ENCODE results near the gene MICAL2. TPM values are rescaled to one million over a fixed set of nuclear protein-coding genes. Genes with fewer than 3 reads are reported as not detected.
A peak's percentile ranks its signal among the peaks of the same experiment; 100 is the strongest.

Gene MICAL2
- total RNA-seq, 1 experiment from 2014 or later = 37.4 TPM

DNA sequence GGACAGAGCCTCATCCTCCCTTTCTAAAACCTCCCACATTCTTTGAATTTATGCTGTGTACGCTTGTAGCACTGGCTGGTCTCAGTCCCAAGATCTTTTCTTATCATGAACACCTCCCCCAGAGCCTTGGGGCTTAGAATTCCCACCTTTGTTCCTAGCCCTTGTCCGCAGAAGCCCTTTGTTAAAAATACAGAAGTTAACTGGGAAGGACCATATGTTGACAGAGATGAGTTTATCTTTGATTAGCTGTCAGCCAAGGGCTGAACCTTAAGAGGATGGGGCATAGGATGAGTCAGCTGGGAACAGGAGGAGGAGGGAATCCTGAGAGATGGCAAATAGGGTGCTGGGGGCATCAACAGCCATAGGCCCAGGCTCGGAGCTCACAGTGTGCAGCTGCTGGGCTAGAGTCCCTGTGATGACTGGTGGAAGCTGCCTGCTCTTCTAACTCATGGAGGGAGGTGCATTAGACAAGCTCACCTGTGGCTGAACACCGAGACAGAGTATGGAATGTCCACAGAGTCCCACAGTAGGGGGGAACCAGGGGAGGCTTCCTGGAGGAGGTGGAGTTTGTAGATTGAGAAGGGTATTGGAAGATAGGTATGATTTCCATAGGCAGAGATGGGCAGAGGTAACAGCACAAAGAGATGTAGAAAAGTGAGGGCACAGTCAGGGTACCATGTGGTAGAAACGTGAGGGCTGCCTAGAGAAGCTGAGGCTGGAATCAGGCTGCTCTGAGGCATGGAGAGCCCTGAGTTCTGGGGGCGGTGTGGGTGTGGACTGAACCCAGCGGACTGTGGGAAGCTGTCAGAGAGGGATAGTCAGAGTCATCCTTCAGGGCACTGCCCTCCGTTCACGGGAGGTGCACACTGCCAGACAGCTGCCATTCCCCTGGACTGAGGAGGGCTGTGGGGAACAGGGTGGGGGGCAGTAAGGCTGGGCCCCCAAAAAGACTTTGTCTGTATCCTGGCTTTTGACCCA is 9.9 kb downstream of the MICAL2 start:
- intact Hi-C loops (cut with micrococcal nuclease) = no loop called here
- H3K9me2 ChIP-seq (ENCODE audit: insufficient read depth) = no peaks in the 10 kb centered on the region
- ChIA-PET POLR2A (interaction anchor here (1.3 to 1.5 kb wide), 2 partner anchors 11 kb away, joined by 3 read pairs; partner anchors contain the start of gene MICAL2), CTCF (interaction anchor here (1.0 kb wide), 1 partner anchor 33 kb away, joined by 3 read pairs; no protein-coding TSS in a partner anchor), RAD21 (ENCODE audit: low non-redundant PET in 1 of 2, low total read pairs in 2 of 2, uncharacterized antibody in 2 of 2, unreplicated experiment in 2 of 2) (no interaction called here)
- H3K36me3 ChIP-seq (ENCODE audit: control insufficient read depth in 1 of 2, insufficient read depth in 2 of 2, low read length in 2 of 2) = no peaks in the 10 kb centered on the region
- H3K27me3 ChIP-seq (ENCODE audit: insufficient read depth, low read length) = no peaks in the 10 kb centered on the region
- TF ChIP-seq JUND (IDR thresholded peaks at IDR 0.05) (no peak), POLR2AphosphoS5 (IDR thresholded peaks at IDR 0.05; ENCODE audit: low read depth, low read length) (no peak), EZH2 (IDR thresholded peaks at IDR 0.05) (no peak), EZH2phosphoT487 (IDR thresholded peaks at IDR 0.05; ENCODE audit: borderline replicate concordance) (no peak), ZNF274 (IDR thresholded peaks at IDR 0.05; ENCODE audit: low read depth, low read length) (no peak), SP1 (IDR thresholded peaks at IDR 0.05; ENCODE audit: low read depth) (no peak), SRF (IDR thresholded peaks at IDR 0.05; ENCODE audit: low read depth) (no peak), SIN3A (IDR thresholded peaks at IDR 0.05; ENCODE audit: low read depth) (no peak)
- TF ChIP-seq, protein P1, sequence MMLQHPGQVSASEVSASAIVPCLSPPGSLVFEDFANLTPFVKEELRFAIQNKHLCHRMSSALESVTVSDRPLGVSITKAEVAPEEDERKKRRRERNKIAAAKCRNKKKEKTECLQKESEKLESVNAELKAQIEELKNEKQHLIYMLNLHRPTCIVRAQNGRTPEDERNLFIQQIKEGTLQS (IDR thresholded peaks at IDR 0.05) = no peak
- TF ChIP-seq, protein P2, sequence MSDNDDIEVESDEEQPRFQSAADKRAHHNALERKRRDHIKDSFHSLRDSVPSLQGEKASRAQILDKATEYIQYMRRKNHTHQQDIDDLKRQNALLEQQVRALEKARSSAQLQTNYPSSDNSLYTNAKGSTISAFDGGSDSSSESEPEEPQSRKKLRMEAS (IDR thresholded peaks at IDR 0.05) = no peak
- H2AFZ ChIP-seq (ENCODE audit: low read depth, low read length, poor library complexity, severe bottlenecking) = no peak overlapping the region
- no peak overlapping the region for H3K27ac ChIP-seq (ENCODE audit: low read depth, low read length)
- H3K9me3 ChIP-seq (ENCODE audit: control insufficient read depth in 1 of 2, insufficient read depth in 1 of 2, low read depth in 1 of 2, low read length in 2 of 2) = no peaks in the 10 kb centered on the region
- H3K4me3 ChIP-seq (replicated peaks in 1 of 2; ENCODE audit: low read depth in 1 of 2, low read length in 2 of 2) = no peak overlapping the region
- peaks cover 15 to 39% of the 10 kb centered on the region in 2 experiments for H3K4me1 ChIP-seq (ENCODE audit: control insufficient read depth in 1 of 2, insufficient read depth in 2 of 2, low read length in 2 of 2)
- DNase-seq (ENCODE audit: low read depth, low spot score) (no peak), ATAC-seq (no peak)
- no peaks in the 10 kb centered on the region for H4K20me1 ChIP-seq (ENCODE audit: insufficient read depth)
- no TSS peak for BruUV-seq (replicated peaks)
- H3K79me2 ChIP-seq (ENCODE audit: insufficient read depth, low read length) = 0 out of 2 replicates have a peak, but pooled peaks cover 4% of the 10 kb centered on the region
- H3K9ac ChIP-seq (ENCODE audit: low read length) = no peak overlapping the region
- peak overlapping the region; percentile 24 for H3K4me2 ChIP-seq (ENCODE audit: low read length)

Measured in HCT116 (cell line).